Pulmonary artery endothelial cell (primary cell): ENCODE measurements around the gene ZNF331. TPM values are rescaled to one million over a fixed set of nuclear protein-coding genes. Genes with fewer than 3 reads are reported as not detected.
"Not testable (repeated sequence)": the region's sequence is repeated elsewhere in the genome, so short reads cannot be mapped to it uniquely, and the experiment has no call there.

Source experiments
- DNase-seq: peaks from one replicate; pipeline ENCODE4 v3.0.0-alpha.2; 2011; ENCODE audit warnings: low read depth, low spot score
- total RNA-seq: library from RNA; depleted of rRNA; stranded (reverse); fragments of >200 nt; gene quantifications from 2 replicates; pipeline ENCODE4 v1.2.3, GENCODE V29; 2014

ZNF331 gene
- 4.1 and 8.5 TPM in 2 replicates for total RNA-seq

- no peak for DNase-seq
These were observed at the start of gene ZNF331 for GRCh38 chr19:53537521-53538377. Gene ZNF331, plus strand, starts transcription at chr19:53538145. Its CDS starts 31,232 bp downstream, at chr19:53569377.

DNA sequence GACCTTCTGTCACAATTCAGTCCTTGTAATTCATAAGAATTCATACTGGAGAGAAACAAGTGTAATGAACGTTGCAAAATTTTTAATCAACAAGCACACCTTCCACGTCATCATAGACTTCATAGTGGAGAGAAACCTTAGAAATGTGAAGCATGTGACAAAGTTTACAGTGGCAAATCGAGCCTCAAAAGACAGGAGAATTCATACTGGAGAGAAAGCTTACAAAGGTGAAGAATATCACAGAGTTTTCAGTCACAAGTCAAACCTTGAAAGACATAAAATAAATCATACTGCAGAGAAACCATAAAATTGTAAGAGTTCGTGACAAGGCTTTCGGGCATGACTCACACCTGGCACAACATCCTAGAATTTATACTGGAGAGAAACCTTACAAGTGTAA lies 45.8 kb upstream of the ZNF331 start:
- no peak for DNase-seq

DNA sequence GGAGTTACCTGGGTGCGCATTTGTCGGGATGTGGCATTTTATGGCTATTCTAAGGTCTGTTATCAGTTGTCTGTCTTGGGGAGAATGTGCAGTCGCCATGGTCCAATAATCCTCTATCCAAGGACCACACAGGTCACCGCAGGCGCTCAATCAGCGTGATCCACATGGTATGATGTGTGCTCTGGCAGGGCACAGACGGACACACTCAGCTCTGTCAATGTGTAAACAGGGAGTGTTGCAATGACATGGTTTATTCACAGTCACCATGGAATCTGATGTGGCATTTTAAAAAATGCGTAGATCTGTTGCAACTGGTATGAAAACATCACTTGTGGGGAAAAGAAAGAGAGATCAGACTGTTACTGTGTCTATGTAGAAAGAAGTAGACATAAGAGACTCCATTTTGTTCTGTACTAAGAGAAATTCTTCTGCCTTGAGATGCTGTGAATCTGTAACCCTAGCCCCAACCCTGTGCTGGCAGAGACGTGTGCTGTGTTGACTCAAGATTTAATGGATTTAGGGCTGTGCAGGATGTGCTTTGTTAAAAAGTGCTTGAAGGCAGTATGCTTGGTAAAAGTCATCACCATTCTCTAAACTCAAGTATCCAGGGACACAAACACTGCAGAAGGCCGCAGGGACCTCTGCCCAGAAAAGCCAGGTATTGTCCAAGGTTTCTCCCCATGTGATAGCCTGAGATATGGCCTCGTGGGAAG lies 40.5 kb upstream of the ZNF331 start:
- not testable (repeated sequence) for DNase-seq

GRCh38 chr19:53498024-53498395 lies 39.9 kb upstream of the ZNF331 start:
- not testable (repeated sequence) for DNase-seq

DNA sequence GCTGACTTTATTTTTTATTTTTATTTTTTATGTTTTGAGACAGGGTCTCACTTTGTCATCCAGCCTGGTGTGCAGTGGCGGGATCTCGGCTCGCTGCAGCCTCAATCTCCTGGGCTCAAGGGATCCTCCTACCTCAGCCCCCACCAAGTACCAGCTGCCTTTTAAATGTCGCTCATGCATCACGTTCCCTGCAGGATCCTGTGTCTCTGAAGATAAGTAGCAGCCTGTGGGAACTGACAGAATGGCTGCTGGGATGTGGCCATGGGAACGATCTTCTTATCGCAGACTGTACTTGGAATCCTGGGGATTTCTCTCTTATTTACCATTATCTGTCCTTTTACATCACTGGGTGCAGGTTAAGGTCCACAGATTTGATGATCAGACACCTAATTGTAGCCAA lies 34.8 kb upstream of the ZNF331 start:
- not testable (repeated sequence) for DNase-seq

DNA sequence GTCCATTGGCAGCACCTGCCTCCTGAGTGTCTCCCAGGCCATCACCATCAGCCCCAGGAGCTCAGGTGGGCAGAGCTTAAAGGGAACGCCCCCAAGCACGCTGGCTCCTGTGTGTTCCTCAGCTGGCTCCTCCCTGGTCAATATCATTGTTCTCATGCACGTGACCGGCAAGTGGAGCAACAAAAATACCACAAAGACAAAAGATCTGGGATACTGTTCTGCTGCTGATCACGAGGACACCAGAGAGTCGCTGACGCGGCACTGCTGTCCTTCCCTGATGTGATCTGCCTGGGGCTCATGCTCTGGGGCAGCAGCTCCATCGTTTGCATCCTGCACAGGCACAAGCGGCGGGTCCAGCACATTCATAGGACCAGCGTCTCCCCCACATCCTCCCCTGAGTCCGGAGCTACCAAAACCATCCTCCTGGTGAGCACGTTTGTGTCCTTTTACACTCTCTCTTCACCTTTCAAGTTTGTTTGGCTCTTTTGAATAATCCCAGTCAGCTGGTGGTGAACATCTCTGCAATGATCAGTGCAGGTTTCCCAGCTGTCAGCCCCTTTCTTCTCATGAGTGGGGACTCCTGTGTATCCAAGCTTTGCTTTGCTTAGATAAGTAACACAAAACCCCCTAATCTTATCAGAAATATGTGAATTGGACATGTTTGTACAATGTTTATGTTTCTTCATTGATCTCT lies 34.1 kb upstream of the ZNF331 start:
- not testable (repeated sequence) for DNase-seq

GRCh38 chr19:53504365-53504703 lies 33.6 kb upstream of the ZNF331 start:
- DNase-seq = not testable (repeated sequence)

DNA sequence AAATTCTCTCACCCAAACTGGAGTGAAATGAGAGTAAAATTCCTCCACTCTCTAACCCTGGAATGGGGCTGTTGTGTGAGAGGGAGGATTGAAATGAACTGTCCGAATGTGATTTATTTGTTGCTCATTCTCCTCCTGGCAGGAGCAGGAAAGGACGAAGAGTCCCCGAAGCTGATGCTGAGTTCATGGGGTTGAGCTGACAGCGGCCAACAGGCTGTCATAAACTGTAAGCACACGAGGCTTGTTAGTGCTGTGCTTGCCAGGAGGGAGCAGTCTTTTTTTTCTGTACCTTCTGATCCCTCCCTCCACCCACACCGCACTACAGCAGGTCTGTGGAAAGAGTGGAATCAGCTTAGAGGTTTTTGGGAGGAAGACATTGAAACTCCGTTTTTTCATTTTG lies 33.1 kb upstream of the ZNF331 start:
- DNase-seq = no peak

GRCh38 chr19:53506728-53507127 lies 31.2 kb upstream of the ZNF331 start:
- DNase-seq = no peak

DNA sequence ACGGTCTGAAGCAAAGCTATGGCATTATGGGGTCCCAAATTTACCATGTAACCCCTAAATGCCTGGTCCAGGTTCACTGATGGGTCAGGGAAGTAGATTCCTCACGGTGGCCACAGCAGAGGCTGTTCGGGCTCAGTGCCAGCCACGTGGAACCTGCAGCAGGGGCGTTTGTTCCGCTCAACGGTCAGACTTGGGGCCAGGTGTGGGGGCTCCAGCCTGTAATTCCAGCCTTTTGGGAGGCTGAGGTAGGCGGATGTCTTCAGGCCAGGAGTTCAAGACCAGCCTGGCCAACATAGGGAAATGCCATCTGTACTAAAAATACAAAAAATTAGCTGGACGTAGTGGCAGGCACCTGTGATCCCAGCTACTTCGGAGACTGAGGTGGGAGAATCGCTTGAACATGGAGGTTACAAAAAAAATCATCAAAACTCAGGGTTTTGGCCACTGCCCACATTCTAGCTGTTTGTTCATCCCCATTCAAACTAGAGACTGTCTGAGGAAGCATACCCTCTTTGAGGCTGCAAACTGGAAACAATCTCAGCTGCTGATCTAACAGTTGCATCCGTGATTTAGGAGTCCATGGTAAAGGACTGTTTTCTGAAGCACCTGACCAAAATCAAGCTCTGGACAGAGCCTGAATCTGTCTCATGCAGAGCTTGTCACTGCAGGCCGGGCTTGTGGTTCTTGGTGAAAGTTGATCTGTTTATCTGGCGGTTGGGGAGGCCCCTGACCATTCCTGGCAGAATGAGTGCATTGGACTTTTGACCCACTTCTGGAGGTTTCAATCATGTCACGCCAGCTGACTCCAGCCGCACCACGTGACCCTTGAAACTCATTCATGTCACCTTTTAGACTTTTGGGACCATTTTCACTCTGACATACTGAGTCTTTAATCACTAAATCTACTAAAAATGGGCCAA lies 30.2 kb upstream of the ZNF331 start:
- no peak for DNase-seq

DNA sequence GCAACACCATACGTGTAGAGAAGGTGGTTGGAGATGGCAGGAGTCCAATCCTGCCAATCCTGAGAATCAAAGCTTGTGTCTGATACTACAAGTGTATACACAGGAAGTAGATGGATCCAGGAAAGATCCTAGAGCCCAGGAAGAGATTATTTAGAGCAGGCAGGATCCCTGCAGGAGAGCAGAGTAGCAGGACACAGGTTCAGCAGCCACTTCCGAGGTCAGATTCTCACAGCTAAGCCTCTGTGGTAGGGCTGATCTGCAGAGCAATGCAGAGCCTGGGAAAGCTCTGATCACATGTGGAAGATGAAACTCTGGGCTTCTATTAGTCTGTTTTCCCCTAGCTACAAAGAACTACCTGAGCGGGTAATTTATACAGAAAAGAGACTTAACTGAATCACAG lies 28.5 kb upstream of the ZNF331 start:
- no peak for DNase-seq

GRCh38 chr19:53509845-53510244 lies 28.1 kb upstream of the ZNF331 start:
- DNase-seq = no peak

DNA sequence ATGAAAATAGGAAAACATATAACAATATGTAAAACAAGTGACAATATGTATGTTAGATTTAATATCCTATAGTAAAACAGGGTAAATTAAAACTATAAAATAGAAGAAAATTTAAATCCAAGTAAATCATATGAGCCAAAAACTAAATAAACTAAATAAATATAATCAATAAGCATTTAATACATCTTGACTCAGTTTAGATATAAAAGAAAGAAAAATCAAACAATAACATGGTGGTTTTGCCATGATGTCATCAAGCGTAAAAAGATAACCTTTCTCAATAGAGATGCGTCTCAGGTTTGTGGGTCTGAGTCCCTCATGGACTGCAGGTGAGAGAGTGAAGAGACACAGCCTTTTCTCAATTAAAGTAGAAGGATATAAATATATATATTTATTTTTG lies 26.6 kb upstream of the ZNF331 start:
- no peak for DNase-seq

DNA sequence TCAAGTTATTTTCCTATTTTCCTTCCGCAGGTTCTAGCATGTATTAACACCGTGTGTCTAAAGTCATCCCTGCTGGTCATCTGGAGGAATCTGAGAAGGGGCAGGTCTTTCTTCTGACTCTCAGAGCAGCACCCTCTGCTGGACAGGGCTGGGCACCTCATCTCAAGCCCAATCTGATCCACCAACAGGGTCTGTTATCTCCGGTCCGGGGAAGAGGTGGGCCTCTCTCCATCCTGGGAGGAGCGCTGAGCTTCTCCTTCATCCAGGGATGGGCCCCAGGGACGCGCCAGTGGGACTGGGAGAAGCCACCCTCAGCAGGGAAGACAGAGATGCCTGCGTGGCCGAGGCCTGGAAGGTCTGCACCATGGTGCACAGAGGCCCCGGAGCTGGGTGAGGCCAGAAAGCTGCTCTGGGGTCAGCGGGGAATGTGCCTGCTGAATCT lies 26.0 kb upstream of the ZNF331 start:
- DNase-seq = peak; percentile 39

GRCh38 chr19:53515047-53515446 lies 22.9 kb upstream of the ZNF331 start:
- DNase-seq = not testable (repeated sequence)

DNA sequence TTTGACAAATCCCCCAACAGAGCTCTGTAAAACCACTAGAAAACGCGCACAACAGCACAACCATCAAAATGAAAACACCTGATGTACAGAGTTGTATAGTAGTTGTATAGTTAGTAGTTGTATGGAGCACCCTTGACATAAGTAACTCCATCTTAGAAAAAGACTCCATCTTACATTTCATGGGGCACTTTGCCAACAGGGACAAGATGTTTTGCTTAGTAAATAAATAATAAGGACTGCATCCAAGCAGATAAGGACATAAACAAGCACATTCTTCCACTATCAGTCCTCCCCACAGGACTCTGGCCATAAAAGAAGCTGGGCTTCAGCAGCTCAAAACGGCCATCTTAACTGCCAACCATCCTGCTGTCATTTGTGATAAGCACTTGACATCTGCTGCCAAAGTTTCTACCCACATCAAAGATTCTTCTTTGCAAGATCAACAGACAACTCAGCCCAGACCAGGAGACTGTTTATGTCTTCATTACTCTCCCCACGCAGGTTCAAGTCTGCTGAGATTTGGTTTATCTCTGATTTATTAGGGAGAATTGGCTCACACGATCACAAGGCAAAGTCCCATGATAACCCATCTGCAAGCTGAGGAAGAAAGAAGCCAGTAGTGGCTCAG lies 20.7 kb upstream of the ZNF331 start:
- no peak for DNase-seq

GRCh38 chr19:53518121-53518520 lies 19.8 kb upstream of the ZNF331 start:
- no peak for DNase-seq

GRCh38 chr19:53518716-53519115 lies 19.2 kb upstream of the ZNF331 start:
- no peak for DNase-seq

DNA sequence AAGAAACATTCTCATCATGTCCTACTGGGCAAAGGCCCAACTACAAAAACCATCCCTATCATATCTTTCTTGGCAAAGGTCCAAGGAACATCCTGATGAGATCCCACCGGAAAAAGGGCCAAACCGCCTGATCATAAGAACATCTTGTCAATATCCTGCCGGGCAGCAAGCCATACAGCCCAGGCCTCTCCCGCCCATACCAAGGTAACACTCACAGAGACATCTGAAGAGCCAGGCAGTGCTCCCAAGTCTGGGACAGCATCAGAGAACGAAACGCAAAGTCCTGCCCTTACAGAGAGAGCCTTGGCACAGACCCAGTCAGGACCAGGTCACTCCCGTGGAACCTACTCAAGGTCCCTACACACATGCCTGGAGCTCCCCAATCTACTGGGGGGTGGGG lies 18.5 kb upstream of the ZNF331 start:
- DNase-seq = no peak

- no peak for DNase-seq
These were observed 17.8 kb upstream of the ZNF331 start for GRCh38 chr19:53520163-53520546.
